Retinal pigment epithelial cell (primary cell): ENCODE results near the gene PTTG1.

Source experiments
- DNase-seq: peaks from one replicate; pipeline ENCODE4 v3.0.0-alpha.2; 2010; ENCODE audit warnings: low read depth
- H3K4me3 ChIP-seq: 2 replicates; pipeline ENCODE4 v1.5.1; 2011; ENCODE audit warnings: mild to moderate bottlenecking, low read length, control low read depth, moderate library complexity
- CTCF ChIP-seq: conservative IDR thresholded peaks from 2 replicates; pipeline ENCODE4 v1.5.1; 2011; ENCODE audit warnings: low read depth, low read length, control low read depth, inconsistent platforms

PTTG1 gene

DNA sequence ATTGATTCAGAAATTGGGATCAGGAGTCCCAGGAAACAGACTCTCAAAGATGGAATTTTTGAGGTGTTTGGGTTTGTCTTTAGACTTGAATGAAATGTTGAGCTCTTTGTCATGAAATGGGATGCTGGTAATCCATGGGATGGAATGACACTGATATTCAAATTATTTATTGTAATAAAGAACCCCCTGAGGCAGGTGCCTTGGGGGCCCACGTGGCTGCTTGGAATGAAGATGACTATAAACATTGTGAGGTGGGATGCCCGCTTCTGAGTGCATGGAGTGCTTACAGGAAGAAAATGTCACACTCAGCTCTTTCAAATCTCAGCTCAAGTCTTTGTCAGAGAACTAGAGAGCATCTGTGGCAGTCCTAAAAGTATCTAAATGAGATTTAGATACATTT is 41.6 kb upstream of the PTTG1 start:
- H3K4me3 ChIP-seq, result no peak overlapping the region
- TF ChIP-seq CTCF, result no peak
- no peak for DNase-seq

GRCh38 chr5:160382346-160382745 is 39.3 kb upstream of the PTTG1 start:
- no peak for TF ChIP-seq CTCF
- DNase-seq, result no peak
- H3K4me3 ChIP-seq, result no peak overlapping the region

GRCh38 chr5:160384681-160385080 is 37.0 kb upstream of the PTTG1 start:
- no peak for DNase-seq
- no peak overlapping the region for H3K4me3 ChIP-seq
- no peak for TF ChIP-seq CTCF

DNA sequence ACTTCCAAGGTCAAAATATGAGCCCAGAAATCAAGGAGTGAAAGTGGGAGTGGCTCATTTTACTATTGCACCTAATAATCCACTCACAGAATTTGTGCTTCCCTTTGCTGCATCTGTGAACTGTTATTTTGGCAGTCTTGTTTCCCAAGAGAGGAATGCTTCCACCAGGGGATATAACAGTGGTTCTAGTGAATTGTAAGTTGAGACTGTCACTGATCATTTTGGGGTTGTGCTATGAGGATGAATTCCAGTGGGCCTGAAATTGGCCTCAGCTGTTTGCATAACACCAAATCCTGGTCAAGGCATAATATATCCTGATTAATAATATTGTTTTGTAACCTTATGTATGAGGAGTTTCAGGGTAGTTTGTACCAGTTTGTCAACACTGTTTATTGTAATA is 36.2 kb upstream of the PTTG1 start:
- no peak for DNase-seq
- H3K4me3 ChIP-seq, result no peak overlapping the region
- TF ChIP-seq CTCF, result no peak

DNA sequence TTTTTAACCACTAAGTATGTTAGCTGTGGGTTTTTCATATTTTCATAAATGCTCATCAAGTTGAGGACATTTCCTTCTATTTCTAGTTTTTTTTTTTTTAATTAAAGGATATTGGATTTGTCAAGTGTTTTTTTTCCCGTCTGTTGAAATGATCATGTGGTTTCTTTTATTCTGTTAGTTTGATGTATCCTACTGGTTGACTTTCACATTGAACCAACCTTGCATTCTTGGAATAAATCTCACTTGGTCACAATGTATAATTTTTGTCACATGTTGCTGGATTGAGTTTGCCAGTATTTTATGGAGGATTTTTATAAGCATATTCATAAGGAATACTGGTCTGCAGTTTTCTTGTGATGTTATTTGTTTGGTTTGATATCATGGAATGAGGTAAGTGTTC is 34.2 kb upstream of the PTTG1 start:
- no peak for TF ChIP-seq CTCF
- no peak overlapping the region for H3K4me3 ChIP-seq
- no peak for DNase-seq

- H3K4me3 ChIP-seq, result no peak overlapping the region
- DNase-seq, result no peak
- peak; percentile 49 for TF ChIP-seq CTCF
These were observed 30.6 kb upstream of the PTTG1 start for GRCh38 chr5:160390787-160391696.

GRCh38 chr5:160395111-160395510 is 26.5 kb upstream of the PTTG1 start:
- H3K4me3 ChIP-seq, result no peak overlapping the region
- TF ChIP-seq CTCF, result no peak
- DNase-seq, result no peak
